Cardiac septum (tissue), 1 donor: Measurements from ENCODE around the gene TBKBP1. TPM values are rescaled to one million over a fixed set of nuclear protein-coding genes. Genes with fewer than 3 reads are reported as not detected.

Experiments
- DNase-seq: peaks from one replicate; pipeline ENCODE4 v3.0.0-alpha.2; 2020; ENCODE audit warnings: low spot score
- intact Hi-C: fragments of 100-400 bp; cut with DNase I; formaldehyde crosslinking; loops from one replicate; pipeline ENCODE4 v1.14.0; 2022
- total RNA-seq: library from RNA; stranded (reverse); fragmentation: NEBNext Ultra II Directional; extraction: Animal tissue kit (Norgen Biotek cat#: 25700); gene quantifications from one replicate; pipeline ENCODE4 v1.2.1, GENCODE V29; 2021
- donor health status: DM: no; HTN: no; CAD: no.

Gene TBKBP1
- total RNA-seq, 1 donor from 2014 or later, result 11.2 TPM

GRCh38 chr17:47695429-47696376 lies 1.7 kb downstream of the TBKBP1 start:
- intact Hi-C loops, result loop anchor here (5.0 to 10.0 kb wide), 2 partner anchors 107 to 199 kb away; partner anchors contain the start of gene SP2
- DNase-seq, result peak; percentile 91

DNA sequence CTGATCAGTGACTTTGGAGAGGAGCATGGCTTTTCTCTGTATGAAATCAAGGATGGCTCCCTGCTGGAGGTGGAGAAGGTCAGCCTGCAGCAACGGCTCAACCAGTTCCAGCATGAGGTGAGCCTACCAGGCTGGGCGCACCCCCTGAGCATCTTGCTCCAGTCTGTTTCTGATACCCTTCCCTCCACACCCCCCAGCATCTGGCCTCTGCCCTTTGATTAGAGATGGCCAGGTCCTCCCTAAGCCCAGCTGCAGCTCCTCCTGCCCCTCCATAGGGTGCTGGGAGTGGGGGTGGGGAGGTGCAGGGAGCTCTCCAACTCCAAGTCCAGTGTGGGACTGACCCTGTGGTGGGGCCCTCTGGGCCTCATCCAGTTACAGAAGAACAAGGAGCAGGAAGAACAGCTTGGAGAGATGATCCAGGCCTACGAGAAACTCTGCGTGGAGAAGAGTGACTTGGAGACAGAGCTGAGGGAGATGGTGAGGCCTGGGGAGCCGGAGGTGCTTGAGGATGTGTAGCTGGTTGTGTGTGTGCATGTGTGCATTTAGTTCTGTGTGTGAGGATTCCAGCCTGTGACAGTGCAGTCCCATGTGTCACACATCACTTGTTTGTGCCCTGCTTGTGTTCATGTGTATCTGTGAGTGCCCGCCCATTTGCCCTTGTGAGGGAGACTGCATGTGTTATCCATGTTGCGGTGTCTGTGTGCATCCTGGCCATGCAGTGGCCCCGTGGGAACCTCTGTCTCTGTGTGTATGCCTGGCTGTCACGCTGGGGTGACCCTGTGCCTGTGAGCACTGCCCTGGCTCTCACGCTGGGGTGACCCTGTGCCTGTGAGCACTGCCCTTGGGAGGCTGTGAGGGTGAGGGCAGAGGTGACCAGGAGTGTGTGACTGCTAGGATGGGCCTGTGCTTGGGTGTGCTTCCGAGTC lies 3.0 kb downstream of the TBKBP1 start:
- intact Hi-C loops, result loop anchor here (5.0 to 10.0 kb wide), 2 partner anchors 105 to 198 kb away; partner anchors contain the start of gene SP2
- DNase-seq, result no peak

DNA sequence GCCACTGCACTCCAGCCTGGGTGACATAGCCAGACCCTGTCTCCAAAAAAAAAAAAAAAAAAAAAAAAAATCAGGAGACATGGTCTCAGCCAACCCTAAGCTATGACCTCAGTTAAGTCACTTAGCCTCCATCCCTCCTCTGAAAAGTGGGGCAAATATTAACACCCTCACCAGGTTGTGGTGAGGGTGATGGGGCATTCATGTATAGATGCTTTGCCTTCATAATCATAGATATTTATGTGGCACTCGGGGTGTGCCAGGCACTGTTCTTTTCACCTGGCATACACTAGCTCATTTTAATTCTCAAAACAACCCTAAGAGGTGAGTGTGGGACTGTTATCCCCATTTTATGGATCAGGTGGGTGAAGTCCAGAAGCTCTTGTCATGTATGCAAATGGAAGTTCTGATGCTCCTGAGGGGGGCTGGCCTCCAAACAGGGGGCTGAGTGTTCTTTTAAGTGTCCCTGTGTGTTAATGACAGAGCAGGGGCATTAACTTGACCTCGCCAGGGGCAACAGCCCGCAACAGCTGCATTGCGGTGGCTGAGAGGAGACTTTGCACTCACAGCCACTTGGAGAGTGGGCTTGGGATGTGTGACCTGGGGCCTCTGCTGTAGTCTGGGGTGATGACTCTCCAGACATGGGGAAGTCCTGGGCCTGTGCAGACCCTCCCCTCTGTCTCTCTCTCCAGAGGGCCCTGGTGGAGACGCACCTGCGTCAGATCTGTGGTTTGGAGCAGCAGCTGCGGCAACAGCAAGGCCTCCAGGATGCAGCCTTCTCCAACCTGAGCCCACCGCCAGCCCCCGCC lies 4.1 kb downstream of the TBKBP1 start:
- intact Hi-C loops, result loop anchor here (5.0 to 10.0 kb wide), 2 partner anchors 104 to 197 kb away; partner anchors contain the start of gene SP2
- no peak for DNase-seq

GRCh38 chr17:47698749-47699535 lies 5.0 kb downstream of the TBKBP1 start:
- intact Hi-C loops, result loop anchor here (5.0 to 10.0 kb wide), 2 partner anchors 103 to 196 kb away; partner anchors contain the start of gene SP2
- DNase-seq, result peak; percentile 88

DNA sequence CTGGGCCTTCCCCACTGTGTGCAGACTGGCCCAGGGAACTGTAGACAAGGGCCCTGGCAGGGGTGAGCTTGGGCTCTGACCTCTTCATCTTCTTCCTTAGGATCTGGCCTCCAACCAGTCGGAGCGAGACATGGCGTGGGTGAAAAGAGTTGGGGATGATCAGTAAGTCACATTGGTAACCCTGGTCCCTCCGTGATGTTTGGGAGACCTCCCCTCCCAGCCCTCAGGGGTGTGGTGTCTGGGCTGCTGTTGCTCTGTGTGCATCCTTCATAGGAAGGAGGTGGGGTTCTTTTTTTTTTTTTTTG lies 5.5 kb downstream of the TBKBP1 start:
- no peak for DNase-seq
- intact Hi-C loops, result loop anchor here (5.0 to 10.0 kb wide), 2 partner anchors 103 to 195 kb away; partner anchors contain the start of gene SP2

- intact Hi-C loops, result no loop called here
Measured at GRCh38 chr17:47700471-47701449, 6.8 kb downstream of the TBKBP1 start.

DNA sequence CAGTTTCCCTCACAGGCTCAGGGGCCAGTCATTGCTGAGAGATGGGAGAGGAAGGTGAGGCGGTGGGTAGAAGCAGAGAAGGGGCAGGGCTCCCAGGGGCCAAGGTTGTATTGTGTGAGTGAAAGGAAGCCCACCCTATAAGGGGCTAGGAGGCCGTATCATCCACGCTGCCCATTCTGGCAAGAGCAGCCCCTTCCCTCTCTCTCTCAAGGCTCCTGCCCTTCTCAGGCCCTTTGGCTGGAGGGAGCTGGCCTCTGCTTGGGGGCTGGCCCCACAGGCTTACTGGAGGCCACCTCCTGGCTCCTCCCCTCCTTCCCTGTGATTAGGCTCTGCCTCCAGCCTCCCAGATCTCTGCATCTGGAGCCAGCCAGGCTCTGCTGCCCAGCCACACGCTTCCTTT lies 7.6 kb downstream of the TBKBP1 start:
- no peak for DNase-seq

More at GRCh38 chr17:47700471-47701449, 6.8 kb downstream of the TBKBP1 start:
- DNase-seq, result no peak

DNA sequence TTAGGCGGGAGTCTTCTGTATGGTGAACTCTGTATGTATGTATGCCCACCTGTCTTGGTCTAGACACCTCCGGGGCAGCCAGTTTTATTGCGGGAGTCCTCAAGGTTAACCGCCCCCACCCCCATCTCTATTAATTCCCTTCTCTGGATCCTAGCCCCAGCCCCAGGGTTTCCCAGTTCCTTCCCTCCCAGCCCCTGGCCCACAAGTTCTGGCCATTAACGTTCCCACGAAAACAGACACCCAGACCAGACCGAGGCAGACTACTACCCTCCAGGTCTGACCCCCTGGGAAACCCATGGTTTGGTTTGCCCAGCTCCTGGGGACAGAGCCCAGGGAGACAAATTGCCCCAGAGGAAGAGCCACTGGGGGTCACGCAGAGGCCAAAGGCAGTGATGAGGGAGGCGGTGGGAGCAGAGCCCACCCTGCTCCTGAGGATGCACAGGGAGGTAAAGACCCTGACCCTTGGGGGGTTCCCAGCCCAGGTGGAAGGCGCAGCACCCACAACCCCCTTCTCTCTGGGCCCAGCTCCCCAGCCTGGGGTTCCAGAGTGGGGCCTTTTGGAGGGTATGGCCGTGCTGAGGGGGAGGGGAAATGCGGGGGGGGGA lies 8.5 kb downstream of the TBKBP1 start:
- intact Hi-C loops, result no loop called here
- no peak for DNase-seq

More for the DNA sequence above, 7.6 kb downstream of the TBKBP1 start:
- intact Hi-C loops, result no loop called here

GRCh38 chr17:47703191-47703591 lies 9.2 kb downstream of the TBKBP1 start:
- intact Hi-C loops, result no loop called here
- no peak for DNase-seq

DNA sequence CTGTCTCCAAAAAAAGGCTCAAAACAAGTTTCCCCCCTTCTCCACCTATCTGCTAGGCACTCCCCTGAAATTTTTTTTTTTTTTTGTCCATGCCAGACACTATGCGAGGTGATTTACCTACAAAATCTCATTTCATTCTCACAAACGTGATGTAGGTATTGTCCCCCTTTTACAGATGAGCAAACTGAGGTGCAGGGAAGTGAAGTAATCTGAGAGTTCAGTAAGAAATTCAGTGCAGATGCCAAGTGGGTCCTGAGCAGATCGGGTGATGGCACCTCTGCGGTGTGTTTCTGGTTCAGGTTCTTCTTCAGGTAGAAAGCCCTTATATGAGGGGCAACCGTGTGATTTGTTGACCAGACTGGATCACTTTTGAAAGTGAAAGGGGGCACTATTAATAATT lies 9.7 kb downstream of the TBKBP1 start:
- intact Hi-C loops, result no loop called here

DNA sequence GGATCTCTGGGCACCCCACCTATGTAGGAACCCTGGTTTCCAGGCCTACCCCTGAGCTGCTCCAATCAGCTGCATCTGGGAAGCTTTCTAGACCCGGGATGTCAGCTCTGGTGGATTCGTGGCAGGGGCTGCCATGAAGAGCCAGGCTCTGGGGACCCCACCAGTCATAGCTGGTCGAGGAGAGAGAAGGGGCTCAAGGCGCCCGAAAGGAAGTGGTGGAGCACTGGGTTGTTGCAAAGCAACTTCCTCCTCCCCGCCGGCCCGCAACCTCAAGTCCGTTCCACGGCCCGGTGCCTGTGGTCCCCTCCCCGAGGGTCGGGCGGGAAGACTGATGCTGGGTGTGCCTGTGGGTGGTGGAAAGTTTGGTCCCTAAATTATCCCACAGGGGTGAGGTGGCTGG lies 10.2 kb downstream of the TBKBP1 start:
- peak; percentile 83 for DNase-seq
- intact Hi-C loops, result no loop called here

More for the DNA sequence above, 9.7 kb downstream of the TBKBP1 start:
- DNase-seq, result no peak

DNA sequence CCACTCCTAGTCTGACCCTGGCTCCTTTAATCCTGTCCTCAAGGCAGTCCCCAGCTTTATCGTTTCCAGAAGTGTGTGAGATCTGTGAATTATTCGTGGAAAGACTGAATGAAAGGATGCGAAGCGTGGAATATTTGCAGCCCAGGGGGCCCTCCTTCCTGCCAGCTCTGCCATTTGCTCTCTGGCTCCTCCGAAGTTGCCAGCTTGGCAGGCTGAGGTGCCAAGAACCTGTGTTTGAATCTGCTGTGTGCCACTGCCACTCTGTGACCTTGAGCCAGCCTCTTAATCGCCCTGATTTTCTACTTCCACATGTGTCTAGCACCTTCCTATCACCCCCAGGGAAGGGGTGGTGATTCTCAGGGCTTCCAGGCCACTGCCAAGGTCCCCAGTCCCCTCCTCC lies 10.8 kb downstream of the TBKBP1 start:
- intact Hi-C loops, result no loop called here
- DNase-seq, result no peak

DNA sequence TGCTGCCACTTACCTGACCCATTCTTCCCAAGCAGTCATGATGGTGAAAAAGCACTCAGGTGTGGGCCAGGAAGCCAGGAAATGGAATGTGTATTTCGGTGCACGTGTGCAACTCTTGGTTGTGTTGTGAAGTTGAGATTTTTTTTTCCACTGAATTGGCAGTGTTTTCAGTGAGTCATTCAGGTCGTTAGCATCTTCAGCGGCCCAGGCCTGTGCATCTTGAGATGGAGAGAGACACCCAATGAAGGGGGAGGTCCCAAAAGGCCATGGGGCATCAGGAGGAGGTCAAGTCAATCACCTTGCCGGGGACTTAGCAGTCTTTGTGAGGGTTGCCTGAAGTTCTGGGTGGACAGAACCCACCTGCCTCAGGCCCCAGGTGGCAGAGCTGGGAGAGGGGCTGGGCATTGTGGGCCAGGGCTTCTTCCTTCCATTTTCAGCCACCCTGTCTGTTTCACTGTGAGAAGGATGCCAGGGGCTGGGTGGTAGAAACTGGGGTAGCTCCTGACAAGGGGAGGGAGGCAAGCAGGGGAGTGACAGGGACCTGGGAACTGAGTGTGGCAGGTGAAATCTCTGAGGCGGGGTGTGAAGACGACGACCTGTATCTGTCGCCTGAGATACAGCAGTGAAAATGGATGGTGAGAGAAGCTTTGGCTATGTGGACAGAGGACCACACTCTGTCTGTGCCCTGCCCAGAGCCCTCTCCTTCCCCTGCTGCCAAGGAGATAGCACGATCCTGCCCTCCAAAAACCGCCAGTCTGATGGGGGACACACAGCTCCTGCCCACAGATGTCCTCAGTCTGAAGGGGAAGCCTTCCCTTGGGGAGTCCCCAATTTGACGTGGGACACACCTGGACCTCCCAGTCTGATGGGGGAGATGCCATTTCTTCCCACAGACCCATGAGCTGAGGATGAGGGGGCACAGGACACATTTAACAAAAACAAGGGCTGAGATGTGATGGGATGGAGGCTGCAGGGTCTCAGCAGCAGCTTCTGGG lies 11.9 kb downstream of the TBKBP1 start:
- intact Hi-C loops, result no loop called here
- no peak for DNase-seq

GRCh38 chr17:47707056-47707804 lies 13.3 kb downstream of the TBKBP1 start:
- intact Hi-C loops, result no loop called here
- no peak for DNase-seq

DNA sequence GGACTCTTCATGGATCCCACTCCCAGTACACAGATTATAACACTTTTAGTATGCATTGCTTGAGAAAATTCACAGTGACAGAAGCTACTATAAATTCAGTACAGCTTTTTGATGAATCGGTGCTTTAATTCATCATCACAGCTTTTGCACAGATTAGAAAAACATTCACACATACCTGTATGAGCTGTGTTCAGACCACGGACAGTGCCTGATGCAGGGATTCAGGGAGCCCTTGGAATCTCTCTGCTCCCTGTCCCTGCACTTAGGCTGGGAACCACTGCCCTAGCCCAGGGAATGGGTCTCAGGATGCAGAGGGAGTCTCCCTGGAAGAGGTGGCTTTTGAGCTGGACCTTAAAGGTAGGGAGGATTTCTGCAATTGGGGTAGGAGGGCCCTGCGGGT lies 13.9 kb downstream of the TBKBP1 start:
- no peak for DNase-seq
- intact Hi-C loops, result no loop called here
